Peyer's patch (tissue), 4 donors: ENCODE results near the gene LRIG1.

Source experiments
- POLR2A ChIP-seq, 2 donors: fragments of 450-650 bp; IDR thresholded peaks; one replicate each; pipeline ENCODE4 v1.5.1; 2017; ENCODE audit warnings: antibody characterized with exemption in 2 of 2, mild to moderate bottlenecking in 2 of 2, moderate library complexity in 2 of 2
- TF ChIP-seq, protein P1 (sequence below), 6 experiments: fragments of 450-650 bp in 4 of 6; fragments of 200-600 bp in 2 of 6; sonication (generic) in 1 of 6; IDR thresholded peaks; one replicate each; pipeline ENCODE4 v1.5.1; 2017 to 2019; ENCODE audit warnings: antibody characterized with exemption in 6 of 6, mild to moderate bottlenecking in 3 of 6, moderate library complexity in 1 of 6

DNA sequence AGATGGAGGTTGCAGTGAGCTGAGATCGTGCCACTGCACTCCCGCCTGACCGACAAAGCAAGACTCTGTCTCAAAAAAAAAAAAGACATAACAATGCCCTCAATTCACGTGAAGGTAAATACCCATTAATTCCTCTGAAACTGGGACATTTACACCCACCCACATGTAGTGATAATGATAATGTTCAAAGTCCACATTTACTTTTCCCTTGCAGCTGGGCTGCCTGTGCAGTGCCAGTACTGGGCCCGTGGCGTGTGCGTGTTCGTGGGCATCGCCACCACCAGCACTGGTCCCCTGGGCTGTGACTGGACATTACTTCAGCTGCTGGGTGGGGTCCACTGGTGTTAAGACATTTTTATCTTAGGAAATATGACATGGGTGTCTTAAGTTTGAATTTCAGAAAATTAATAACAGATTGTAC is 156.4 kb downstream of the LRIG1 start:
- TF ChIP-seq, protein P1, sequence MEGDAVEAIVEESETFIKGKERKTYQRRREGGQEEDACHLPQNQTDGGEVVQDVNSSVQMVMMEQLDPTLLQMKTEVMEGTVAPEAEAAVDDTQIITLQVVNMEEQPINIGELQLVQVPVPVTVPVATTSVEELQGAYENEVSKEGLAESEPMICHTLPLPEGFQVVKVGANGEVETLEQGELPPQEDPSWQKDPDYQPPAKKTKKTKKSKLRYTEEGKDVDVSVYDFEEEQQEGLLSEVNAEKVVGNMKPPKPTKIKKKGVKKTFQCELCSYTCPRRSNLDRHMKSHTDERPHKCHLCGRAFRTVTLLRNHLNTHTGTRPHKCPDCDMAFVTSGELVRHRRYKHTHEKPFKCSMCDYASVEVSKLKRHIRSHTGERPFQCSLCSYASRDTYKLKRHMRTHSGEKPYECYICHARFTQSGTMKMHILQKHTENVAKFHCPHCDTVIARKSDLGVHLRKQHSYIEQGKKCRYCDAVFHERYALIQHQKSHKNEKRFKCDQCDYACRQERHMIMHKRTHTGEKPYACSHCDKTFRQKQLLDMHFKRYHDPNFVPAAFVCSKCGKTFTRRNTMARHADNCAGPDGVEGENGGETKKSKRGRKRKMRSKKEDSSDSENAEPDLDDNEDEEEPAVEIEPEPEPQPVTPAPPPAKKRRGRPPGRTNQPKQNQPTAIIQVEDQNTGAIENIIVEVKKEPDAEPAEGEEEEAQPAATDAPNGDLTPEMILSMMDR (IDR thresholded peaks at IDR 0.05) = no peak
- TF ChIP-seq POLR2A (IDR thresholded peaks at IDR 0.05) = no peak
